Skeletal muscle cell (primary cell): ENCODE measurements around the gene GPT2.
A peak's percentile ranks its signal among the peaks of the same experiment; 100 is the strongest.

ENCODE experiments used
- DNase-seq: peaks from one replicate; pipeline ENCODE4 v3.0.0-alpha.2; 2010; ENCODE audit warnings: low read depth
- H3K4me3 ChIP-seq: 2 replicates; pipeline ENCODE4 v1.5.1; 2011; ENCODE audit warnings: low read depth, mild to moderate bottlenecking, control low read depth, low read length, moderate library complexity

The GPT2 gene, protein sequence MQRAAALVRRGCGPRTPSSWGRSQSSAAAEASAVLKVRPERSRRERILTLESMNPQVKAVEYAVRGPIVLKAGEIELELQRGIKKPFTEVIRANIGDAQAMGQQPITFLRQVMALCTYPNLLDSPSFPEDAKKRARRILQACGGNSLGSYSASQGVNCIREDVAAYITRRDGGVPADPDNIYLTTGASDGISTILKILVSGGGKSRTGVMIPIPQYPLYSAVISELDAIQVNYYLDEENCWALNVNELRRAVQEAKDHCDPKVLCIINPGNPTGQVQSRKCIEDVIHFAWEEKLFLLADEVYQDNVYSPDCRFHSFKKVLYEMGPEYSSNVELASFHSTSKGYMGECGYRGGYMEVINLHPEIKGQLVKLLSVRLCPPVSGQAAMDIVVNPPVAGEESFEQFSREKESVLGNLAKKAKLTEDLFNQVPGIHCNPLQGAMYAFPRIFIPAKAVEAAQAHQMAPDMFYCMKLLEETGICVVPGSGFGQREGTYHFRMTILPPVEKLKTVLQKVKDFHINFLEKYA

GRCh38 chr16:46883690-46884512 lies at the start of gene GPT2:
Gene GPT2 (plus strand): TSS chr16:46884362. CDS start chr16:46884716, 354 bp downstream.
- peak within 1 kb of the TSS; percentile 90 for H3K4me3 ChIP-seq

DNA sequence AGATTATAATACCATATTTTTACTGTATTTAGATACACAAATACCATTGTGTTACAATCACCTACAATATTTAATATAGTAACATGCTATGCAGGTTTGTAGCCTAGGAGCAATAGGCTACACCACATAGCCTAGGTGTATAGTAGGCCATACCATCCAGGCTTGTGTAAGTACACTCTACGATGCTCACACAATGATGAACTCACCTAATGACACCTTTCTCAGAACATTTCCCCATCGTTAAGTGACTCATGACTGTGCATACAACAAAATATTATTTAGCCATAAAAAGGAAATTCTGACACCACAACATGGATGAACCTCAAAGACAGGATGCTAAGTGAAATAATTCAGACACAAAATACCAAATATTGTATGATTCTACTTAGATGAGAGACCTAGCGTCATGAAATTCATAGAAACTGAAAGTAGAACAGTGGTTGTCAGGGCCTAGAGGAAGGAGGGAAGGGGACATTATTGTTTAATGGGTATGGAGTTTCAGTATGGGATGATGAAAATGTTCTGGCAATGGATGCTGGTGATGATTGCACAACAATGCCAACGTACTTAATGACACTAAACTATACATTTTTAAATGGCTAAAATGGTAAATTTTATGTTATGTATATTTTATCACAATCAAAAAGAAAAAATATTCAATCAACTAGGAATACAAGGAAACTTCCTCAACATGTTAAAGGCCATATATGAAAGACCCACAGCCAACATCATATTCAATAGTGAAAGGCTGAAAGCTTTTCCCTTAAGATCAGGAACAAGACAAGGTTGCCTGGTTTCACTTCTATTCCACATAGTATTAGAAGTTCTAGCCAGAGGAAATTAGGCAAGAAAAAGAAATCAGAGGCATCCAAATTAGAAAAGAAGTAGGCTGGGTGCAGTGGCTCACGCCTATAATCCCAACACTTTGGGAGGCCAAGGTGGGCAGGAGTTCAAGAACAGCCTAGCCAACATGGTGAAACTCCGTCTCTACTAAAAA lies 47.3 kb upstream of the GPT2 start:
- DNase-seq: no peak
- no peak overlapping the region for H3K4me3 ChIP-seq

More at GRCh38 chr16:46883690-46884512, at the start of gene GPT2:
- DNase-seq: peak; percentile 86

- DNase-seq: no peak
- H3K4me3 ChIP-seq: no peak overlapping the region
Measured at GRCh38 chr16:46839986-46840443, 44.1 kb upstream of the GPT2 start.

DNA sequence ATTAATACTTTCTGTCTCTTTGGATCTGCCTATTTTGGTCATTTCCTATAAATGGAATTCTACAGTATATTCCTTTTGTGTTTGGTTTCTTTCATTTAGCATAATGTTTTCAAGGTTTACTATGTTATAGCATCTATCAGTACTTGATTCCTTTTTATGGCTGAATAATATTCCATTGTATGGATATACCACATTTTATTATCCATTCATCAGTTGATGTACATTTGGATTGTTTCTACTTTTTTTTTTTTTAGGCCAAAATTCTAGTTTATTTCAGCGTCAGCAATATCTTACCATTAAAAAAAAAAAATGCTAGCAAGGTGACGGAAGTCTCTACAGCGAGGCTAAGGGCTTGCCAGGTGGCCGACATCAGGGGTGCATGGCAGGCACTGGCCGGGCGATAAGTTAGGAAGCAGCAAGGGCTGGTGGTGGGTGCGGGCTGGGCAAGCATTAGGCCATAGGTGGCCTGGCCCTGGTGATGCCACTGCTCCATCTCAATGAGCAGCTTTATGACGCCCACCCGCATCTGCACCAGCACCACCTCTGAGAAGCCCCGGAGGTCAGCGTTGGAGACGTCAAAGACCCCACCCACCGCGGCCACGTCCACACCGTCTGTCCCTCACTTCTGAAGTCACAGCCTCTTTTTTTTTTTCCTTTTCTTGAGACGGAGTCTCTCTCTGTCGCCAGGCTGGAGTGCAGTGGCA lies 41.8 kb upstream of the GPT2 start:
- DNase-seq: no peak
- H3K4me3 ChIP-seq: no peak overlapping the region

GRCh38 chr16:46843898-46844642 lies 40.1 kb upstream of the GPT2 start:
- no peak for DNase-seq
- H3K4me3 ChIP-seq: no peak overlapping the region

GRCh38 chr16:46844771-46845170 lies 39.4 kb upstream of the GPT2 start:
- no peak overlapping the region for H3K4me3 ChIP-seq
- no peak for DNase-seq

- no peak for DNase-seq
- no peak overlapping the region for H3K4me3 ChIP-seq
Measured at GRCh38 chr16:46845952-46846351, 38.2 kb upstream of the GPT2 start.

DNA sequence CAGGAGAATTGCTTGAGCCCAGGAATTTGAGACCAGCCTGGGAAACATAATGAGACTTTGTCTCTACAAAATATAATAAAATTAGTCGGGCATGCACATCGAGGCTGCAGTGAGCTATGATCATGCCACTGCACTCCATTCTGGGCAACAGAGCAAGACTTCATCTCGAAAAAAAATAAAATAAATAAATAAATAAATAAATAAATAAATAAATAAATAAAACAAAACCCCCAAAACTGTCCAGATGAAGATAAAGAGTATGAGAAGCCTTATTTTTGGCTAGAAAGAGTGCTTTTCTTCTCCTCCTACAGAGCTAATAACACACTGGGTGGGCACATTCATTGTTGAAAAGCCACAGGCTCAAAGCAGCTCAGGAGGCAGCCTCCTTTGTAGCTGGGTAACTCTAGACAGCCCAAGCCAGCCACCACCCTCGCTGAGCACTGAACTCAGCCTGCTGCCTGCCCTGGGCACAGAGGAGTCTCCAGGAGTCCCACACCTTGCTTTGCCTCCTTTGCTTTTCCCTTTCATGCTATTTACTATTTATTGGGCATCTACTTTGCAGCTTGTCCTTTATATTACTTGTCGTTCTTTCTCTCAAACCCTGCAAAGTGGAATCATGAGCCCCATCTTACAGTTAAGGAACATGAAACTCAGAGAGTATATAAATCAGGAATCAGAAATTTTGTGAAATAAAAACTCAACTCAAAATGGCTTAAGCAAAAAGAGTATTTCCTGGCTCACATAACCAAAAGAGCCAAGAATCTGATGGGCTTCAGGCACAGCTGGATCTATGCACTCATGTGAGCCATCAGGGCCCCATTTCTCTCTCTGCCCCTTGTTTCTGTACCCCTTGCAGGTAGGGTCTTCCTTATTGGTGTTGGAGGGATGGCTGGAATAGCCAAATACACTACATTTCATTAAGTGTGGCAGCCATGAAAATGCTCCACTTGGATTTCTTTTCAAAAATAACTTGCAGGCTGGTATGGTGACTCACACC lies 35.1 kb upstream of the GPT2 start:
- no peak overlapping the region for H3K4me3 ChIP-seq
- no peak for DNase-seq

GRCh38 chr16:46850619-46851555 lies 33.3 kb upstream of the GPT2 start:
- no peak for DNase-seq
- H3K4me3 ChIP-seq: no peak overlapping the region

DNA sequence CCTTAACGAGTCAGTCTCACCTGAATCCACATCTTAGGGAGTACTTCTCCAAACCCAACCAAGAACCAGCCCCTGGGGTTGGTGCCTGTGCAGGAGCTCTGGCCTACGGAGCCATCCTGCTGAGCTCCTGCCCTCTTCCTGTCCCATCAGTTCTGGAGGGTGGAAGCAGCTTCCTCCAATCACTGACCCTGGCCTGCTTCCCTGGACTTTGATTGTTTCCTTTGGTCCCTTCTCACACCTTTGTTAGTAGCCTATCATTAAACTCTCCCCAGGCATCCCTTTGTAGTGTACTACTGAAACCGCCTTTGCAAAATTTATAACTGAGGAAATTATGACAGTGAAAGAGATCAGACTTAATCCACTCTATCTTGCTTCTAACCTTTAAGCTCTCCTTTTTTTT lies 32.0 kb upstream of the GPT2 start:
- no peak overlapping the region for H3K4me3 ChIP-seq
- DNase-seq: no peak

- no peak overlapping the region for H3K4me3 ChIP-seq
- no peak for DNase-seq
Measured at GRCh38 chr16:46853713-46854443, 30.3 kb upstream of the GPT2 start.

DNA sequence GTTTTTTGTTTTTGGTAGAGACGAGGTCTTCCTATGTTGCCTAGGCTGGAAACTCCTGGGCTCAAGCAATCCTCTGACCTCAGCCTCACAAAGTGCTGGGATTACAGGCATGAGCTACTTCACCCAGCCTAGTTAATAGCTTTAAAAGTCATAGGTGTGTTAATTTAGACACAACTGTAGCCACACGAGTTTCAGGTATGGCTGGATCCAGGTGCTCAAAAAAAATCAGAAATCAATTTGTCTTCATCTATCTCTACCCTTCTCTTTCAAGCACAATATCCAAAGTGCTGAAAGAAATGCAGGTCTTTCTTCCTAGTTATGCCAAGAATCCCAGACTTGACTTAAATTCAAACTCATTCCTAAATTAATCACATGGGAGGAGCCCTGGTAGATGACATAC lies 29.3 kb upstream of the GPT2 start:
- no peak overlapping the region for H3K4me3 ChIP-seq

GRCh38 chr16:46855389-46855788 lies 28.8 kb upstream of the GPT2 start:
- H3K4me3 ChIP-seq: no peak overlapping the region
- DNase-seq: no peak

More for the DNA sequence above, 29.3 kb upstream of the GPT2 start:
- DNase-seq: no peak

- DNase-seq: peak; percentile 35
Measured at GRCh38 chr16:46857368-46857945, 26.7 kb upstream of the GPT2 start.

GRCh38 chr16:46858151-46858550 lies 26.0 kb upstream of the GPT2 start:
- DNase-seq: no peak
- no peak overlapping the region for H3K4me3 ChIP-seq

More at GRCh38 chr16:46857368-46857945, 26.7 kb upstream of the GPT2 start:
- no peak overlapping the region for H3K4me3 ChIP-seq
